Peyer's patch (tissue), 4 donors: ENCODE data around the gene FOXL2NB. TPM values are rescaled to one million over a fixed set of nuclear protein-coding genes. Genes with fewer than 3 reads are reported as not detected.

Source experiments
- DNase-seq, 3 donors: peaks; one replicate each; pipeline ENCODE4 v3.0.0-alpha.2; 2017 to 2019
- H3K27ac ChIP-seq, 4 donors: fragments of 200-600 bp; sonication (generic); one replicate each; pipeline ENCODE4 v1.5.1; 2016 to 2019
- H3K27me3 ChIP-seq, 2 donors: fragments of 200-600 bp; sonication (generic); one replicate each; pipeline ENCODE4 v1.5.1; 2019
- H3K36me3 ChIP-seq, 3 donors: fragments of 200-600 bp; sonication (generic); one replicate each; pipeline ENCODE4 v1.5.1; 2016 to 2019
- H3K4me1 ChIP-seq, 4 donors: fragments of 200-600 bp; sonication (generic); one replicate each; pipeline ENCODE4 v1.5.1; 2016 to 2019
- H3K4me3 ChIP-seq, 4 donors: fragments of 200-600 bp; sonication (generic); 1 replicate in 3 of 4; 2 replicates in 1 of 4; pipeline ENCODE4 v1.5.1; 2016 to 2019; ENCODE audit warnings: mild to moderate bottlenecking in 1 of 4
- H3K9me3 ChIP-seq, 4 donors: fragments of 200-600 bp; sonication (generic); one replicate each; pipeline ENCODE4 v1.5.1; 2016 to 2019; ENCODE audit warnings: mild to moderate bottlenecking in 1 of 4
- CTCF ChIP-seq, 6 experiments: fragments of 450-650 bp in 4 of 6; fragments of 200-600 bp in 2 of 6; sonication (generic) in 1 of 6; IDR thresholded peaks; one replicate each; pipeline ENCODE4 v1.5.1; 2017 to 2019; ENCODE audit warnings: antibody characterized with exemption in 6 of 6, mild to moderate bottlenecking in 3 of 6, moderate library complexity in 1 of 6
- POLR2A ChIP-seq, 2 donors: fragments of 450-650 bp; IDR thresholded peaks; one replicate each; pipeline ENCODE4 v1.5.1; 2017; ENCODE audit warnings: antibody characterized with exemption in 2 of 2, mild to moderate bottlenecking in 2 of 2, moderate library complexity in 2 of 2
- total RNA-seq, 4 donors: library from RNA; depleted of rRNA; stranded (reverse); fragments of >200 nt; gene quantifications; one replicate each; pipeline ENCODE4 v1.1.0, GENCODE V29; 2016

Gene FOXL2NB
- total RNA-seq, 4 donors from 2014 or later = not detected

GRCh38 chr3:138950006-138950644, 3.1 kb downstream of the FOXL2NB start:
- no peaks in the 10 kb centered on the region for H3K36me3 ChIP-seq
- H3K9me3 ChIP-seq = peaks cover 0 to 2% (median 0%) of the 10 kb centered on the region in 4 donors
- TF ChIP-seq CTCF (IDR thresholded peaks at IDR 0.05) = no peak
- no peak for TF ChIP-seq POLR2A (IDR thresholded peaks at IDR 0.05)
- H3K4me1 ChIP-seq = peaks cover 0 to 34% (median 21%) of the 10 kb centered on the region in 4 donors
- DNase-seq = peak in 1 of 3 donors; percentile 56
- H3K27me3 ChIP-seq = peaks cover 2 to 31% of the 10 kb centered on the region in 2 donors
- H3K27ac ChIP-seq = no peak overlapping the region
- peak overlapping the region in 3 of 4 donors; percentile 31 to 42 (median 35) for H3K4me3 ChIP-seq

DNA sequence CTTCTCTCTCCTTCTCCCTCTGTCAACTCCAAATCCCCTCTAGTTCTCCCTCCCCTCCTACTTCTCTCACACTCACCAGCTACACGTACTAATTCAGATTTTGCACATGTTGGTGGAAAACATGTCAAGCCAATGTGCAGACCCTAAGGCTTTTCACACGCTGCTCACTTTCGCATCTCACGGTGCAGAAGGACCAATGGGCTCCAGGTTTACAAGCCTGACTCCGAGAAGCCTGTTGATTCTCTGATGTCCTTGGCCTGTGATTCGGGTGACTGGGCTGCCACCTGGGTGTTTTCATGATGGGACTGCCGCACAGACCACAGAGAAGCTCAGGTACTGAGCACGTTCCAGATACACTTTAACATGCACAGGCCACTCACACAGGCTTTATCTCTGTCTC, 3.7 kb downstream of the FOXL2NB start:
- no peak for TF ChIP-seq POLR2A (IDR thresholded peaks at IDR 0.05)
- TF ChIP-seq CTCF (IDR thresholded peaks at IDR 0.05) = no peak
- no peak overlapping the region for H3K27ac ChIP-seq
- H3K9me3 ChIP-seq = no peaks in the 10 kb centered on the region
- no peaks in the 10 kb centered on the region for H3K36me3 ChIP-seq
- H3K4me1 ChIP-seq = peaks cover 0 to 28% (median 16%) of the 10 kb centered on the region in 4 donors
- no peak overlapping the region for H3K4me3 ChIP-seq
- DNase-seq = no peak
- peaks cover 0 to 27% of the 10 kb centered on the region in 2 donors for H3K27me3 ChIP-seq

- H3K9me3 ChIP-seq = peaks cover 0 to 4% (median 0%) of the 10 kb centered on the region in 4 donors
- H3K27me3 ChIP-seq = peaks cover 0 to 10% of the 10 kb centered on the region in 2 donors
- TF ChIP-seq POLR2A (IDR thresholded peaks at IDR 0.05) = no peak
- no peak for TF ChIP-seq CTCF (IDR thresholded peaks at IDR 0.05)
- H3K4me3 ChIP-seq = no peak overlapping the region
- no peak for DNase-seq
- H3K27ac ChIP-seq = no peak overlapping the region
- no peaks in the 10 kb centered on the region for H3K36me3 ChIP-seq
- peaks cover 0 to 5% (median 0%) of the 10 kb centered on the region in 4 donors for H3K4me1 ChIP-seq
These were observed 13.4 kb downstream of the FOXL2NB start for GRCh38 chr3:138960417-138960852.

- Histone ChIP-seq H3K9me3 (peaks cover 0 to 5% (median 0%) of the 10 kb centered on the region in 4 donors), H3K36me3 (no peaks in the 10 kb centered on the region), H3K27ac (no peak overlapping the region), H3K4me3 (no peak overlapping the region), H3K27me3 (peaks cover 0 to 10% of the 10 kb centered on the region in 2 donors), H3K4me1 (peaks cover 0 to 5% (median 0%) of the 10 kb centered on the region in 4 donors)
- no peak for TF ChIP-seq CTCF (IDR thresholded peaks at IDR 0.05)
- no peak for TF ChIP-seq POLR2A (IDR thresholded peaks at IDR 0.05)
- no peak for DNase-seq
These were observed 16.0 kb downstream of the FOXL2NB start for GRCh38 chr3:138962854-138963560.

GRCh38 chr3:138964264-138964663, 17.2 kb downstream of the FOXL2NB start:
- Histone ChIP-seq H3K27me3 (peaks cover 0 to 10% of the 10 kb centered on the region in 2 donors), H3K27ac (no peak overlapping the region), H3K4me1 (peaks cover 0 to 5% (median 0%) of the 10 kb centered on the region in 4 donors), H3K36me3 (no peaks in the 10 kb centered on the region), H3K4me3 (no peak overlapping the region), H3K9me3 (peaks cover 0 to 5% (median 0%) of the 10 kb centered on the region in 4 donors)
- TF ChIP-seq CTCF (IDR thresholded peaks at IDR 0.05) (no peak), POLR2A (IDR thresholded peaks at IDR 0.05) (no peak)
- no peak for DNase-seq
